HG03469 (cell line): ENCODE measurements around the gene CSMD2.
"Not testable (repeated sequence)": the region's sequence is repeated elsewhere in the genome, so short reads cannot be mapped to it uniquely, and the experiment has no call there.

Experiments used
- ATAC-seq: cut with Tn5 transposase; IDR thresholded peaks from one replicate; pipeline ENCODE4 v1.9.1; 2021; ENCODE audit warnings: mild to moderate bottlenecking, moderate library complexity, moderate number of reproducible peaks; ENCODE audit not compliant: unreplicated experiment

The CSMD2 gene

GRCh38 chr1:34115233-34115632 is 49.8 kb downstream of the CSMD2 start:
- ATAC-seq, result no peak

DNA sequence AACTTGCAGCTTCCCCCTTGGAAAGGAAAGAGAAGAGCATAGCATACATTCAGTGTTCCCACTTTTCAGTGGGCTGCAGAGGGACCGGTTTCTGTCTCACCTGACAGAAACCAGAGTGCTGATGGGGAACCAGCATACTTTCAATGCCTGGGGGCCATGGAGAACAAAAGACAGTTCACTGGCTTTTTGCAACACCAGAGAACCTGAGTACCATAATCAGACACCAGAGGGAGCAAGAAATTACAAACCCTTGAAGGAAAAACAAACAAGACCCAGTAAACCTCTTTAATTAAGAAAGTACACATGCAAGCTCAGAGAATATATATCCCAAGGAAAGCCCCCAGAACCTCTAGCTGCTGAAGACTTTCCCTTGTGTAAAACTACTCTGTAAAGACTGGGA is 51.1 kb downstream of the CSMD2 start:
- no peak for ATAC-seq

- no peak for ATAC-seq
Measured at GRCh38 chr1:34113362-34113761, 51.7 kb downstream of the CSMD2 start.

GRCh38 chr1:34108711-34109110 is 56.3 kb downstream of the CSMD2 start:
- ATAC-seq, result no peak

DNA sequence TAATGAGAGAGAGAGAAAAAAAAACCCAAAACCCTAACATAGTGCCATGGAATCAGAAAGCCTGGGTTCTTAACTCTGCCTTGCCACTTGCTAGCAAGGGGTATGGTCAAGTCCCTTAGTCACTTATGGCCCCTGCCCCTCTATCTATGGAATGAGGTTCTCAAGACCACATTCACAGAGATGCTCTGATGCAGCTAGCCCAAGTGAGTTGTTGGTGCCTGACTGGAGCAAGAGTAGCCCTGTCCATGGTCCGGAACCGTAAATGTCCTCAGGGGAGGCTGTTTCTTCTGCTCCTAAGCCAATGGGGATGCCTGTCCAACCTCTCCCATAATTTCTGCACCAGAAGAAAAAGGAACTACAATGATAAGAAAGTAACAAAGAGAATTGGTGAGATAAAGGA is 56.8 kb downstream of the CSMD2 start:
- no peak for ATAC-seq

GRCh38 chr1:34101151-34101550 is 63.9 kb downstream of the CSMD2 start:
- ATAC-seq, result no peak

GRCh38 chr1:34100332-34100731 is 64.7 kb downstream of the CSMD2 start:
- ATAC-seq, result no peak

GRCh38 chr1:34092399-34092798 is 72.6 kb downstream of the CSMD2 start:
- ATAC-seq, result not testable (repeated sequence)

GRCh38 chr1:34089731-34090130 is 75.3 kb downstream of the CSMD2 start:
- no peak for ATAC-seq

- no peak for ATAC-seq
Measured at GRCh38 chr1:34087986-34088385, 77.0 kb downstream of the CSMD2 start.

DNA sequence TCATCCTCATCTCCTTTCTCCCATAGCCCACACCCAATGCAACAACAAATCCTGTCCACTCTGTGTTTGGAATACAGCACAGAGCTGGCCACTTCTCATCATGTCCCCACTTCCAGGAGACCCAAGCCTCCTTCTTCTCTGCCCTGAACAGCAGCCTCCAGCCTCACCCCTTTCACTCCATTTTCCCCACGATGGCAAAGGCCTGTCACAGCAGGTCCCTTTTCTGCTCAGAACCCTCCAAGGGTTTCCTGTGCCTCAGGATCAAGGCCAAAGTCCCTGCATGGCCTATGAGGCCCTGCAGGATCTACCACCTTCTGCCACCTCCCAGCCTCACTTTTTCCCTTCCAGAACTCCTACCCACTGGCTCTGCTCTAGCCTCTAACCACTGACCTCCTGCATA is 78.5 kb downstream of the CSMD2 start:
- no peak for ATAC-seq

- ATAC-seq, result no peak
Measured at GRCh38 chr1:34083974-34084373, 81.1 kb downstream of the CSMD2 start.

- not testable (repeated sequence) for ATAC-seq
Measured at GRCh38 chr1:34082085-34082670, 82.9 kb downstream of the CSMD2 start.

DNA sequence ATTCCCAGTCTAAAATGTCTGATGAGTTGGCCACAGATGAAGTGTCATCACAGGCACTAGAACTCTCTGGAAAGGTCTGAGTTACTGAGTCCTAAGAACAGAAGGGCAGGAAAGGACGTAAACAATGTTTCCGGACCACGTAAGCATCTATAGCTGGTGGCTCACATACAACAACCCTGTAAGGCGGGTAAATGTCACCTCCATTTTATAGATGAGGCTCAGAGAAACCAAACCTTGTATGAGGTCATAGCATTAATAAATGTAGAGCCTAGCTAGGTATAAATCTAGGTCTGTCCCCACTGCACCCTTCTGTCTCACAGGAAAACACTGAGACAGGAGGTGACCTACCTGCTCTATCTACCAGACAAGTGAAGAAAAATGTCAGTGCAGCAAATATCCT is 86.6 kb downstream of the CSMD2 start:
- ATAC-seq, result no peak

- no peak for ATAC-seq
Measured at GRCh38 chr1:34075576-34075975, 89.5 kb downstream of the CSMD2 start.

GRCh38 chr1:34073028-34073695 is 91.9 kb downstream of the CSMD2 start:
- ATAC-seq, result no peak

GRCh38 chr1:34070201-34070836 is 94.7 kb downstream of the CSMD2 start:
- ATAC-seq, result no peak

- ATAC-seq, result no peak
Measured at GRCh38 chr1:34066981-34067603, 97.9 kb downstream of the CSMD2 start.

DNA sequence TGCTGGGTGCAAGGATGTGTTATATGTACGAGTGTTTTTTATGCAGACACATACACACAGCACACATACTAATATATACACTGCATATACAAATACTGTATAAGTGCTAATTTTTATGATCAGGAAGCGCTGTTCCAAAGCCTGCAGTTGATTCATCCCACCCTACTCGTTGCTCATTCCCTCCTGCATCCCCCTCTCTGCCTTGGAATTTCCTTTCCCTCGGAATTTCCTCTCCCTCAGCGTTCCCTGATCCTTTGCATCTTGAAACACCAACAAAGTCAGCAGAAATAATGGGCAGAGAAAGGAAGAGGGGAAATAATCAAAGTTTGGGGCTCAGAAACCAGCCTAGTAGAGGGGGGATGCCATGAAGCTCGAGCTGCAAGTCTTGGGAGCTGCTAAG is 98.9 kb downstream of the CSMD2 start:
- no peak for ATAC-seq

DNA sequence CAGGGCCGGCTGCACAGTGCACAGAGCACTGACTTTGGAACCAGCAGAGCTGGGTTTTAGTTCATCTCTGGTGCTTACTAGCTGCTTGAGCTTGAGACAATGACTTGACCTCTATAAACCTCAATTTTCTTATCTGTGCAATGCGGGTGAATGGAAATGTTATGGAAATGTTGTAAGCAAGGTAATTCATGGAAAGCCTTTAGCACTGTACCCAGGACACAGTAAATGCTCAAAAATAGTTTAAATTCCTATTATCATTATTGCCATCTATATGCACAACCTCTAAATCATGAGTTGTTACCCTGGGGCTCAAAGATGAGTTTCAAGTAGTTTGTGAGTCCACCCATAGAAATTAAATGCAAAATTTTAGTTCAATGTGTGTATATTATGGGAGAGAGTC is 99.5 kb downstream of the CSMD2 start:
- no peak for ATAC-seq

DNA sequence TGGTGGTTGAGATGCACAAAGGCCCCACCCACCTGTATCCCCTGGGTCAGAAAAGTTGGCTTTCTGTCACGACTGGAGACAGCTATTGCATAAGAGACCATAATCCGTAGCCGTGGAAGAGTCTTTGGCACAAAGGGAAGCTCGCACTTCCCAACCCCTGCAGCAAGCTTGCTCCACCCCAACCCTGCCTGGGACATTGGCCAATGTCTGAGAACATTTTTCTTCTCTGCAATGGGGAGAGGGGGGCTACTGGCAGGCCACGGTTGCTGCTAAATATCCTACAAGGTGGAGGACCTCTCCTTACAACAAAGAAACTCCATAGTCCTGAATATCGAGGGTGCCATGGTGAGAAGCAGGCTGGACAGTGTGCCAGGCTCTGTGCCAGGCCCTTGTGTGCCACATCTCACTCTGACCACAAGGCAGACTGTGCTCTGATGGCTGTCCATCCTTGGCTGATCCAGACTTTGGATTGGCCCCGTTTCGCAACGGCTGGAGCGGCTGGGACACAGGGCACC is 104.1 kb downstream of the CSMD2 start:
- no peak for ATAC-seq
